ELF-1 (cell line): ENCODE data around the gene FANK1.
"Not testable (repeated sequence)": the region's sequence is repeated elsewhere in the genome, so short reads cannot be mapped to it uniquely, and the experiment has no call there.

Experiments used
- DNase-seq: peaks from one replicate; pipeline ENCODE4 v3.0.0-alpha.2; 2016; ENCODE audit warnings: low read depth, low spot score

The FANK1 gene

DNA sequence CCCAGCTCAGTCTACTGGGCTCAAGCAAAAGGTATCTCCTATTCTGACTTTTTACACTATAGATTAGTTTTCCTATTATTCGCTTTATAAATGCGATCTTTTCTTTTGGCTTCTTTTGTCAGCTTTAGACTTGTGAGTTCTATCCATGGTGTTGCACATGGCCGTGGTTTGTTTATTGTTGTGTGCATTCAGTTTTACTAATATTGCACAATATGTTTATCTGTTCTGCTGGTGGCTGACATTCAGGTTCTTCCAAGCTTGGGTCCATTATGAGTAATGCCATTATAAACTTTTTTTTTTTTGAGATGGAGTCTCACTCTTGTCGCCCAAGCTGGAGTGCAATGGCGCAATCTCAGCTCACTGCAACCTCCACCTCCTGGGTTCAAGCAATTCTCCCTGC, 30.9 kb downstream of the FANK1 start:
- DNase-seq: not testable (repeated sequence)

DNA sequence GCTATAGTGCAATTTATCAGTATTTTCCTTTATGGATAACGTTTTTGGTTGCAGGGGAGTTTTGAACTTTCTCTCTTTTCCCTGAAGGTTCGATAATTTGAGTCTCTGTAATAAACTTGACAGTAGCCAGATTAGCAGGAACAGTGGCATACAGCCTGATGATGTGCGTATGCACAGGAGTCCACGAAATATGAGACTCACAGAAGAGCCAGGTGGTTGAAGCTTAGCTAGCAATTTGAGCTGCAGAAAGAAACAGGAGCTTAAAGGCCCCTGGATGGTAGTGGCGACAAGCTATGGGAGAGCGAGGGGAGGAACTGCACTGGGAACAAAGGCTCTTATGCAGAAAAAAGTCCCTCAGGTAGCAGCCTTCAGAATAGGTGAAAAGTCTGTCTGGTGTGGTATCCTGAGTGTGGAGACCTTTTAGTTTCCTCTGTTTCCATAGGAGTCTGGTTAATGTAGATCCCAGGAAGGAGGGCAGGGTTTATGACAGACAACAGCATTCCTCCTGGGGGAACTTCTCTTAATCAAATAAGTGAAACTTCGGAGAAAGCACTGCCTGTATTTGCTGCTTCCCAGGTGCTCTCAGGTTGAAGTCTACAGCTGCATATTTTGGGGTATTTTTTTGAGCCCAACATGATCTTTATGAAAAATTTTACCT, 32.7 kb downstream of the FANK1 start:
- no peak for DNase-seq

DNA sequence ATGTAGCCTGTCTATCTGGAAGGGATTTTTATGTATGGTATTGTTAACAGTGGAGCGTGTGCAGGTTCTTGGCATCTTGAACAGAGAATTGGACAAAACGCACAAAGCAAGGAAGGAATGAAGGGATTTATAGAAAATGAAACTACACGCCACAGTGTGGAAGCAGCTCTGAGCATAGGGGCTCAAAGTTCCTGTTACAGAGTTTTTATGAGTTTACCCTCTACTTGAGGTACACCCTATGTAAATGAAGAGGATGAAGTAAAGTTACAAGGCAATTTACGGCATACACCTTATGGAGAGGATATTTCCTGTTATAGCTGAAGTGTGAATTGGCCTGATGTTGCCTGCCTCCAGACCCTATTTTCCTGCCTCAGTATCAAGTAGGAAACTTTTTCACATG, 33.3 kb downstream of the FANK1 start:
- DNase-seq: no peak

DNA sequence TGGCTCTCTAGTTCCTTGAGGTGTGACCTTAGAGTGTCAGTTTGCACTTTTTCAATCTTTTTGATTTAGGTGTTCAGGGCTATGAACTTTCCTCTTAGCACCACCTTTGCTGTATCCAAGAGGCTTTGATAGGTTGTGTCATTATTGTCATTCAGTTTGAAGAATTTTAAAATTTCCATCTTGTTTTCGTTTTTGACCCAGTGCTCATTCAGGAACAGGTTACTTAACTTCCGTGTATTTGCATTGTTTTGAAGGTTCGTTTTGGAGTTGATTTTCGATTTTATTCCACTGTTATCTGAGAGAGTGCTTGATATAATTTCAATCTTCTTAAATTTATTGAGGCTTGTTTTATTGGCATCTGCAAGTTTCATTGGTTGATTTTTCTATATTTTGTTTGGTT, 37.3 kb downstream of the FANK1 start:
- DNase-seq: no peak

DNA sequence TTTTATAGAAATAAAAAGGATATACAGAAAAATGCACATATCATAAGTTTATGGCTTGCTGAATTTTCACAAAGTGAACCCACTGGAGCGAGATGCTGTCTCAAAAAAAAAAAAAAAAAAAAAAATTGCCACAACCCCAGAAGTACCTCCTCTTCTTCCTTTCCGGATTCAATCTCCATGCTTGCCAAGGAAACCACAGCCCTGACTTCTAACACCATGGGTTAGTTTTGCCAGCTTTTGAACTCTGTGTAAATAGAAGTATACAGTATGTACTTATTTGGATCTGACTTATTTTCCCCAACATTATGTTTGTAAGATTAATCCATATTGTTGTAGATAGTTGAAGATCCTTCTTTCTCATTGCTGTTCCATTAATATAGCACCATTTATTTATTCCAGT, 40.0 kb downstream of the FANK1 start:
- no peak for DNase-seq

DNA sequence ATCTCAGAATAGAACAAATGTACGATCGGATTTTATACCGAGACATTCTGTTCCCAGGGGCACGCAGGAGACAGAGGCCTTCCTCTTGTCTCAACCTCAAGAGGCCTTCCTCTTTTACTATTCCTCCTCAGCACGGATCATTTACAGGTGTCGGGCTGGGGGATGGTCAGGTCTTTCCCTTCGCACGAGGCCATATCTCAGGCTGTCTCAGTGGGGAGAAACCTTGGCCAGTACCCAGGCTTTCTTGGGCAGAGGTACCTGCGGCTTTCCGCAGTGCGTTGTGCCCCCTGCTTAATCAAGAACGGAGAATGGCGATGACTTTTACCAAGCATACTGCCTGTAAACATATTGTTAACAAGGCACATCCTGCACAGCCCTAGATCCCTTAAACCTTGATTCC, 44.2 kb downstream of the FANK1 start:
- no peak for DNase-seq

DNA sequence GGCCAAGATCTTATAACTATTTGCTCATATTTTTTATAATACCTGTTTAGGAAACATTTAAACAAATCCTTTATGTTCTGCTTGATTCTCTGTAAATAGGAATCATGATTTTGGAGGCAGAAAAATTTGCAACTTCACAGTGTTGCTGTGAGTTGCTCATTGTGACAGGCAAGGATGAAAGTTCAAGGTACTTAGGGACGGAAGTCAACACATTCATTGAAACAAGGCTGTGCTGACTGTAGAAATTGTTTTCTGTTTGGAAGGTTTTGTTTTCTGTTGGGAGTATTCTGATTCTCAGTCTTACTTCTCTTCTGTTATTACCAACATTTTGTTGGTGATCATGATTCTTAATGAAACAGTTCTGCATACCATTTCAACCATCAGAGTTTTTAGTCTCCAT, 54.9 kb downstream of the FANK1 start:
- DNase-seq: no peak

DNA sequence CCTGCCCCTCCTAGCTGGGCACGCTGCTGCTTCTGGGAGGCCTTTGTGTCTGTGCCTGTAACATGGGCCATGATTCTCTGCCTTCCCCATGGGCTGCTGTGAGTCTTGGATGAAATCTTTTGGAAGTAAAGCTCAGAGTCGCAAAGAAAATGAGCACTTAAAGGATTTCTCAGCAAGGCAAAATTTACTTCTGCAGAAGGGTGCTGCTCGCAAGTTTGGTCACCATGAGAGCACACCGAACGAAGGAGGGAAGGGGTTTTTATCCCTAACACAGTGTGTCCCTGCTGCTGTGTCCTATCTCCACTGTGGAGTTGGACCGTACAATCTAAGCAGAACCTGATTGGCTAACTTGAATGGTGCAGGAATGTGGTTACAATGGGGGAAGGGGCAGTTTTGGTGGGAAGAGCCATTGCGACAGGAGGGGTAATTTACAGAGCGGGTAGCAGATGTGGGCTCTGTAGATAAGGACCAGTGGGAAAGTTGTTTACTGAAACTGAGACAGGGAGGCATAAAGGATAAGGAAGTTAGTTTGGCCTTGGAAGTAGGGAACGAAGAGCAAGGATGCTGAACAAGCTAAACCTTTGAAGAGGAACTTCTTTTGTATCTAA, 57.5 kb downstream of the FANK1 start:
- DNase-seq: no peak

DNA sequence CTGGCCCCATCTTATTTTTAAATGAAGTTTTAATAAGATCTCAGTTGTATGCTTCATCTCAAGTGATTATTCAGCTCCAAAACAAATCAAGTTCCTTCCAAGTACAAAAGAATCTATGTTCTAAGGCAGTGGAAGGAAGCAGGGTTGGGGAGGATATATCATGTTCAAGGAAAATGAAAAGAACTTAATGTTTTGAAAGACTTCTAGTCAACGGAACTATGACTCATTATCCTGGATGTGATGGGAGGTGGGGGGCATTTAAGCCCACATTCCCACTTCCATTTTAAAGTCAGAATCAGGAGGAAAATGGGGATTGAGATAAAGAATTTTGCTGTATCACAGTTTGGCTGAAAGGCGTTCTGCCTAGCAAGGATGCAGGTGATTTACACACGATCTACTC, 59.4 kb downstream of the FANK1 start:
- no peak for DNase-seq

DNA sequence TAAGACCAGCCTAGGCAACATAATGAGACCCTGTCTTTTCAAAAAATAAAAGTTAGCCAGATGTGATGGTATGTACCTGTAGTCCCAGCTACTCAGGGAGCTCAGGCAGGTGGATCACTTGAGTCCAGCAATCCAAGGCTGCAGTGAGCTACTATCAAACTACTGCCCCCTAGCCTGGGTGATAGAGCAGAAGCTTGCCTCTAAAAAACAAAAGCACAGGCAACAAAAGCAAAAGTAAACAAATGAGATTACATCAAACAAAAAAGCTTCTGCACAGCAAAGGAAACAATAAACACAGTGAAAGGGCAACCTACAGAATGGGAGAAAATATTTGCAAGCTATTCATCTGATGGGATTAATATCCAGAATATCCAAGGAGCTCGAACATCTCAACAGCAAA, 65.4 kb downstream of the FANK1 start:
- DNase-seq: no peak

DNA sequence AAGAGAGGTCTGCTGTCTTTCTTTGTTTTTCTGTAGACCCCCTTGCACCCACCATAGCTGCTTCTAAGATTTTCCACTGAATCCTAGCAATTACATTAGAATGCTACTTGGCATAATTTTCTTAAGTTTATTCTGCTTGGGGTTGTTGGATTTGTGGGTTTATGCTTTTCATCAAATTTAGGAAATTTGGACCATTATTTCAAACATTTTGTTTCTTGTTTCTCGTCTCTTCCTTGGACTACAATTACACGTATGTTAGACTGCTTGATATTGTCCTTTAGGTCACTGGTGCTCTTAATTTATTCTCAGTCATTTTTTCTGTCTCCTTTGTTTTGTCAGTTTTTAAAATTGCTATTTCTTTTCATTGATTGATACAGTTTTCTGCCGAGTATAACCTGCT, 65.8 kb downstream of the FANK1 start:
- DNase-seq: no peak

DNA sequence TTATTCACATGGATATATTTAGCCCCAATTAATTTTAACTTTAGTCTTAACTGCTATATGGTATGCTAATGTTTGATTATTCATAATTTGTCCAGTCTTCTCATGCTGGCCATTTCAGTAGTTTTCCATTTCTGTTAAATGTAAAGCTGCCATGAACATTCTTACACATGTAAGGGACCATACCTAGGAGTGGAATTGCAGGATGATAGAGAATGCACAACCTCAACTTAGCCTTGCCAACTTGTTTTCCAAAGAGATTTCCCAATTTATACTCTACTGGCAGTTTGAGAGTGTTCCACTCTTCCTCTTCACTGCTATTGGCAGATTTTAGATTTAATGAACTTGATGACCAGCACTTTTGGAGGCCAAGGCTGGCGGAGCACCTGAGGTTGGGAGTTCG, 68.2 kb downstream of the FANK1 start:
- DNase-seq: no peak

DNA sequence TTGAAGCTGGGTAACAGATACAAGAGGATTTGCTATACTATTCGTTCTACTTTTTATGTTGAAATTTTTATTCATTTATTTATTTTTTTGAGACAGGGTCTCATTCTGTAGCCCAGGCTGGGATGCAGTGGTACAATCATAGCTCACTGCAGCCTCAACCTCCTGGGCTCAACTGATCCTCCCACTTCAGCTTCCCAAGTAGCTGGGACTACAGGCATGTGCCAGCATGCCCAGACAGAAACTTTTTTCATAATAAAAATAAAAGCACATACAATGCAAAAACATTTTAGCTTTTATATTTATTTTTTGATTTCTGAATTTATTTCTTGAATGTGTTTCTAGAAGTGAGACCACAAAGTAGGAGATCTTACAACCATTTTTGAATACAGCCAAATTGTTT, 71.2 kb downstream of the FANK1 start:
- no peak for DNase-seq

DNA sequence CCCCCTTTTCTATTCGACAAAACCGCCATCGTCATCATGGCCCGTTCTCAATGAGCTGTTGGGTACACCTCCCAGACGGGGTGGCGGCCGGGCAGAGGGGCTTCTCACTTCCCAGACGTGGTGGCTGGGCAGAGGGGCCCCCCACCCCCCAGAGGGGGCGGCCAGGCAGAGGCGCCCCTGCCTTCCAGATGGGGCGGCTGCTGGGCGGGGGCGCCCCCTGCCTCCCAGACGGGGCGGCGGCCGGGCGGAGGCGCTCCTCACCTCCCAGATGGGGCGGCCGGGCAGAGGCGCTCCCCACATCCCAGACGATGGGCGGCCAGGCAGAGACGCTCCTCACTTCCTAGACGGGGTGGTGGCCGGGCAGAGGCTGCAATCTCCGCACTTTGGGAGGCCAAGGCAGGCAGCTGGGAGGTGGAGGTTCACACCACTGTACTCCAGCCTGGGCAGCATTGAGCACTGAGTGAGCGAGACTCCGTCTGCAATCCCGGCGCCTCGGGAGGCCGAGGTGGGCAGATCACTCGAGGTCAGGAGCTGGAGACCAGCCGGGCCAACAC, 73.8 kb downstream of the FANK1 start:
- not testable (repeated sequence) for DNase-seq

DNA sequence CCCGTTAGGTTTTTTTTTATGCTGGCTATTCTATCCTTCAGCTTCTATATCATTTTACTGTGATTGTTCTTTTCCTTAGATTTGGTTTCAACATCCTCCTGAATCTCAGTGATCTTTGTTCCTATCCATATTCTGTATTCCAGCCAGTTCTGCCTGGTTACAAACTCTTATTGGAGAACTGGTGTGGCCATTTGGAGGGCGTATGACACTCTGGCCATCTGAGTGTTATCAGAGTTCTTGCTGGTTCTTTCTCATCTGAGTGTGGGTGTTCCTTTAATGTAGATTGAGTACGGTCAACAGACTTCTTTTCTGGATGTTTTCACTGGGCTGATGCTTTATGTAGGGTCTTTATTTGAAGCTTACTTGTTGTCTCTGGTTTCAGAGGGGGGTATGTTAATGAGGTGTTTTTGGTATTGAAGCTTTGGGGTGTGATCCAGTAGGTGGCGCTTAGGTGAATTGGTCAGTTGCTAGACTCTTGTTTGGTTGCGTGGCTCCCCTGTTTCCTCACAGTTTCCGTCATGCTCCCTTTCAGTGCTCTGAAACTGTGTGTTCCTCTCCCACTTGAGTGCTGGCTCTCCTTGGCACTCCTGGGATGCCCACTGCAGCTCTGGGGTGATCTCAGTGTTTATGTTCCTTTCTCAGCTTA, 80.7 kb downstream of the FANK1 start:
- peak; percentile 25 for DNase-seq

DNA sequence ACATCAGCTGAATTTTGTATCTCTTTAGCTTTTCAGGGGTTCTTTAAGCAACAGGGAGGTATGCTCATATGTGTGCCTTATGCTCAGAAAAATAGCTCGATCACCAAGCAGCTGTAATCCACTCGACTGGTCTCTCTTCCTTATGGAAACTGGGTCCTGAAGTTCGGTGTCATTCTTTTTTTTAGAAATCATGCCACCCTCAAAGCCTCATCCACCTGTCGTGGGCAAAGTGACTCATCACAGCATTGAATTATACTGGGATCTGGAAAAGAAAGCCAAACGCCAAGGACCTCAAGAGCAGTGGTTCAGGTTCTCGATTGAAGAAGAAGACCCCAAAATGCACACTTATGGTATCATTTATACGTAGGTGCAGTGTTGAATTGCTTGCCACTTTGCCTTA, 83.6 kb downstream of the FANK1 start:
- DNase-seq: no peak

DNA sequence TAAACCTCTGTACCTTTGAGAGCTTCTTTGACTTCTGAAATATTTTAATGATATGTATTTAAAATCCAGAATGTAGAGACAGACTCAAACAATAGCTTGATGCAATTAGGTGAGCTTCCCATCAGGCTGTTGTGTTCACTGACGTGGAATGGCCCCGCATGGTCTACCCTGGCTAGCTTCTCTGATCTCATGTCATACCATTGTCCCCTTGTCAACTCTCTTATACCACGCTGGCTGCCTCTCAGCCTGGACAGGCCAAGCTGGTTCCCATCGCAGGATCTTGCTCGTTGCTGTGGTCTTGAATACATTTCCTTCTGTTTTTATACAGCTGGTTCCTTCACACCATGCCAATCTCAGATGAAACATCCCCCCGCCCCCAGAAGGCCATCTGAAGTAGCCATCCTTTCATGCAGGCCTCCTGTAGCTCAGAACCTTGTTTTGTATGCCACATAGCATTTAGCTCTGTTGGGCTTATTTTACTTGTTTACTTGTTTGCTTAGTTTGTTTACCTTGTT, 84.2 kb downstream of the FANK1 start:
- DNase-seq: no peak

DNA sequence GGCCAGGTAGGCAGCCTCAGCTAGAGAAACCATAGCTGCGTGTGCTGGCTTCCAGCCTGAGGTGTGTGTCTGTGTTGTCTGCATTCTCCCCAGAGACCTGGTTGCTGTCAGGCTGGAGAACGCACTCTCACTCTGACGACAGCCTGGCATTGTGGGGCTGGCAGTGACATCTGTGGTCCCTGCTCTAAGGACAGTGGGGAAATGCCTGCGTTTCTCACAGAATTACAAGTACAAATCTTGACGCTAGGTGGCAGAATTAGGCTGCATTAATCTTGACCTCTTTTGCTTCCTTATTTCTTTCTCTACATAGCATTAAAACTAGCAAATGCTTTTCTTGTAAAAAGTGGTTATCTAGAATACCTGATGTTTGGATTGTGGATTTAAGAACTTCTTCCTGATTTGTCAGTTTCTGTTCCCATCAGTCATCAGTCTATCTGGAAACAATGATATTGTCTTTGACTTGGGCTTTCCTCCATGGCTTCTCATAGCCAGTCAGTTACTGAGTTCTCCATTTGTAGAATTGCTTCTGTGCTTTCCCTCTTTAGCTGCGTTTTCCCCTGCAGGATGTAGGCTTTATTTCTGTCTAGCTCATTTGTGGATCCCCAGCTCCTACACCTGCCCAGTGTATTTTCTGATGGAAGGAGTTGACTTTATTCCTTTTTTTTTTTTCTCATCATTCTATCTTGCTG, 86.0 kb downstream of the FANK1 start:
- peak; percentile 46 for DNase-seq

DNA sequence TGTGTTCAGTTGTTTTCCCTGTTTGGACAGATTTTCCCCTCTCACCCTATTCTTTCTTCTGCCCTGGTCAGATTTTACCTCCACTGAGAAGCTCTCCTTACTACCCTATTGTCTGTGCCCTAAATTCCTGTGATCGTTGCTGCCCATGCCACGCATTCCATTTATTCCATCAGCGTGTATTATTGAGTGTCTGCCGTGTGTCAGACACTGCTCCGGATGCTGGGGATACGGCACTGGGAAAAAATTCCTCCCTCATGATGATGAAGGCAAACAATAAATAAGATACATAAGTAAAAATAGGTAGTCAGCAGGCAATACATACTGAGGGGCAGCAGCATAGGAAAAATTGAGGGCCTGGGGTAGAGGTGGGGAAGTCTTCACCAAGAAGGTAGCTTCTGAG, 86.8 kb downstream of the FANK1 start:
- no peak for DNase-seq

DNA sequence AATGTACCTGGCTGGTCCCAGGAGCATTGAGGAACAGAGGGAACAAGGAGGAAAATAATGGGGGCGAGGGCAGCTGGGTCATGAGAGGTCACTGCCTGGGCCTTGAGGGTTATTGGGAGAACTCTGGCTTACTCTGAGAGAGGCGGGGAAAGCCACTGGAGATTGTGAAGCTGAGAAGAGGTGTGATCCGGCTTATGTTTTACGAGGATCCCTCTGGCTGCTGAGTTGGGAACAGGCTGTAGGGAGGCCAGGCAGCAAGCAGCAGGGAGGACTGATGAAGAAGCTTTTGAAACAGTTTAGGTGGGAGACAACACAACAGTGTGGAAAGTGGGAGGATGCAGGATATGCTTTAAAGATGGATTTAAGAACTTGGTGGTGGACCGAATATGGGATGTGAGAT, 87.3 kb downstream of the FANK1 start:
- DNase-seq: peak; percentile 22

DNA sequence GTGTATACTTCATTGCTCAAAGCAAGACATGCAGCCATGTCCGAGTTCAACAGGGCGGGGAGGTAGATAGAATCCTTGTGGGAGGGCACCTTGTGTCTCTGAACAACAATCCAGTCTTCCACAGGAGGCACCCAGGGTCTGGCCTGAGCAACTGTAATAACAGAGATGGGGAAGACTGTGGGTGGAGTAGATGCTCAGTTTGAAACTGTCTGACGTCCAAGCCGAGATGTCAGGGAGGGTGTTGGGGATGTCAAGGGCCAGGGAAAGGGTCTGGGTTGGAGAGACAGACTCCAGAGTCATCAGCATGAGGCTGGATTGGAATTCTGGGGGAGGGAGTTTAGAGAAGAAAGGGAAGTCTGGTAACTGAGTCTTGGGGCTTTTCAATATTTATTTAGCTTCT, 88.0 kb downstream of the FANK1 start:
- DNase-seq: no peak

DNA sequence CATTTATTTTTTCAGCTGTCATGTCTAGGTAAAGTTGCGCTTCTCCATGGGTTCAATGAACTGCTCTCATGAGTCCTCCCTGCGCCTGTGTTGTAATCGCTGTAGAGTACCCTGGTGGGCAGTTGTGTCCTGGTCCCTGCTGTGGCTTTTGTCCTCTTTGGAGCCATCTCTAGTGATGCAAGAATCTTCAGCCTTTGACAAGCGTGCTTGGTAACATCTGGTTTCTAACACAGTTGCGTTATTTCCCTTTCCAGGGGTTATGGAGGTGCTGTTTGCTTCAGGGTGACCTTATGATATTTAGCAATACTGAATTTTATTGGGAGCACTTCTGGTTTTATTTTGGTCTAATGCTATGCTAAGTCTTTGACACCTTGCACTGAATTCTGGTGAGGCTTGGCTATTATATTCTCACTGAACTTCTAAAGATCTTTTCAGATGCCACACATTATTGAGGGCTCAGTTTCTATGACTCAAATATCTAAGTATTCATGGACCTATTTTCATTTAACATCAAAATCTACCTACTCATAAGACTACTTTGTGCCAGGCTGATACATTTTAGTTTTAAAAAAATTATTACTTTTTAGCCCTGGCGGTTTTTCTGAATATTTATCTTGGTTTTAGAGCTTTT, 88.6 kb downstream of the FANK1 start:
- no peak for DNase-seq
